Measurements from ENCODE around the gene FLAD1.
A peak's percentile ranks its signal among the peaks of the same experiment; 100 is the strongest.

Gene FLAD1

GRCh38 chr1:154952664-154953063 is 30.5 kb upstream of the FLAD1 start:
- no peak for DNase-seq

- no peak for DNase-seq
Observed at GRCh38 chr1:154953611-154954038, 29.5 kb upstream of the FLAD1 start.

GRCh38 chr1:154954541-154954940 is 28.6 kb upstream of the FLAD1 start:
- DNase-seq: peak; percentile 55

DNA sequence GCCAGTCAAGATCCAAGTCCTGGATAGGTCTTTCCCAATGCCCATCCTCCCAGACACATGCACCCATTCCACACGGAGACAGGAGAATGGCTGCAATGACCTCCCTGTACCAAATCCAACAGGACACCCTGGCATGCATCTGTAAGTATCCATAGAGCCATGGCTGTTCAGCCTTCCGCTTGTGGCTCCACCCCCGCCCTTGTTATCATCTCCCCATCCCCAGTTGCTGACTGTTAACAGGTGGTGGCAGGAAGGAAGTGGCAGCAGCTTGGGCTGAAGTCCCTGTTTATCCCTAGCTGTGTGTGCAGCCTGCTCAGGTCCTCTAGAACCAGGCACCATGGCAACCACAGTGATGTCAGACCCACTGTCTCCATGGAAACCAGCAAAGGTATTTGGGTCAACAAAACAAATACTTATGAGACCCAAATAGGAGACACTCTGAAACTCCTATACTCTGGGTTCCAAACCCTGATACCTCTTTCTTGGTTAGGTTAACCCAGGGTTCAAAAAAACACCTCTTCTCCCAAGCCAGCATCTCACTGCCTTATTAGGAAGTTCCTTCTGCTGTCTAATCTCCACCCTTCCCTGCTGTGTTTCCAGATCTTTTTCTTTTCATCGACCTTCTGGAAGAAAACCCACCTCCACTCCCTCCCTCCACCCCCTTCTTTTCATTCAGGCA is 28.0 kb upstream of the FLAD1 start:
- DNase-seq: peak; percentile 92

DNA sequence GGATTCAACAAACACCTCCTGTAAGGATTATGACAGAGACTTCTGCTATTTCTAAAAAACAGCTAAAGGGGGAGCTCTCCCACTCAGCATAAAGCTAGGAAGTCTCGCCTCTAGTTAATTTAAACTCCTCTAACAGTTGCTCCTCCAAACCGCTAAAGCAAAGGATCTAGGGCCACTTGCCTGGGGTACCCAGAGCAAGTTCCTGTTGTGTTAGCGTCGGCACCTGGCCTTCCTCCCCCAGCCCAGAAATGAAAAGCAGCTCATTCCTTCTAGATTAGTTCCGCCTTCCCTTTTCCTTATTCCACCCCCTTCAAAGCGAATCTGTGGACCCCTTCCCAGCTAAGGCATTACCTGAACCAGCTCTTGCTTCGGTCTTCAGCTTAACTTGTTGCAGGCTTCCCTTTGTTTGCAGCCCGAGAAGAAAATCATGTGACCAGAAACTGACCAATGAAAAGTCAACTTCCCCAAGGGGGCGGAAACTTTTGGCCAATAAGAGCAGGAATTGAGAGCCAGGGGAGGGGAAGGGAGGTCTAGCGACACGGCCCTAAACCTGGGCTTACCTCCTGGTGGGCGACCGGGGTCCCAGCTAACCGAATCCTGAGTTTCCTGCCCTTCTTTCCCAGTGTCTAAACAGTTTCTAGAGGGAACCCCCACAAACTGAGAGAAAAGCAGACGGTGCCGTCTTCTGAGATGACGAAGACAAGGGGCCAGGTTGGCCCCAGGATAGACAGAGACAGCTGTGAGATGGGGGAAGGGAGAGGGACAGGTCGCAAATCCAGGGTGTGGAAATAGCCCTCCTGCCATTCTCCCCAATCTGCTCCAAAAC is 27.2 kb upstream of the FLAD1 start, which contains the start of gene PBXIP1:
TSS of gene PBXIP1 (minus strand) at position 382 of the 826 bp plus-strand sequence. CDS start 2,378 bp downstream, outside the sequence.
- DNase-seq: peak; percentile 97

GRCh38 chr1:154956544-154956941 is 26.6 kb upstream of the FLAD1 start:
- DNase-seq: peak; percentile 82

GRCh38 chr1:154957091-154957657 is 26.0 kb upstream of the FLAD1 start:
- DNase-seq: no peak

DNA sequence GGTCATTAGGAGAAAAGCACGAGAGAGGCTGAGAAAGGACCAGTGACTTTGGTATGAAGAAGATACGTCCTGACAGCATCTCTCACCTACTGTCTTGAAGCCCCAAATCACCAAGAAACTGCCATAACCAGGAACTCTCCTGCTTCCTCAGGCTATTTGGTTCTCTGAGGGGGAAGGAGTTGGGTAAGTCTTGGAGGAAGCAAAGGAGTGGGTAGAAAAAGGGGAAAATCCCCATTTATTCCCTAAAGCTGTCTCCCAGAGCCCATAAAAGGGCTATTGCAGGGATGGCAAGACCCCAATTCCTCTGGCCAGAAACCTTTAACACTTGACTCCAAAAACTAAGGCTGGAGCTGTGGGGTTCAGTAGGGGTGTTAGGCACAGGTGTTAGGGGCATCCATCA is 25.1 kb upstream of the FLAD1 start:
- DNase-seq: no peak

- no peak for DNase-seq
Observed at GRCh38 chr1:154958681-154959425, 24.3 kb upstream of the FLAD1 start.

GRCh38 chr1:154959426-154959780 is 23.7 kb upstream of the FLAD1 start:
- DNase-seq: no peak

DNA sequence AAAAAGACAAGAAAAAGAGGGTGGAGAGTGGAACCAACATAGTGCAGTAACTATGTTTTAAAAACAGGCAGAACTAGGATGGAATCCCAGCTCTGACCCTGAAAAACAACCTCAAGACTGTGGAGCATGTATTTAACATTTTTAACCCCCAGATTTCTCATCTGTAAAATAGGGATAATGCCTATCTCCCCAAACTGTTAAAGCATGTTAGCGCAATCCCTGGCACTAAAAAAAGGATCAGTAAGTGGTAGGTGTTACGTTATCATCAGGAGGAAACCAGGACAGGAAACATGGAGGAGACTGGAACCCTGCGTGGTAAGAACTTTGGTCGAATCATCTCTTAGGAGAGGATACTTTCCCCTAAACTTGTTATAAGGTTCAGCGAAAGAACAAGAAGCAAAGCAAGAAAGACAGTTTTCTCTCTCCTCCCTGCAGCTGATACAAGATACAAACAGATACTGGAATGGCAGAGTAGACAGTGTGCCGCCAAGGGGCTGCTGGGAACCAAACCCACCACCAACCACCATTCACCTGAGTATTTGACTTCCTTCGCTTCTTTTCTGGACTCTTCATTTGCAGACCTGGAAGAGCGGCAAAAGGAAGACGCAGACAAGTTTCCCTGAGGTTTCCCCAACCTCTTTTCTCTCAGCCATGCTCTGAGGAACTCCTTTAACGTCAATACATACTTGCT is 22.6 kb upstream of the FLAD1 start:
- no peak for DNase-seq

GRCh38 chr1:154961207-154962155 is 21.7 kb upstream of the FLAD1 start, which contains the start of gene PYGO2:
Gene PYGO2 (minus strand): TSS chr1:154961782. CDS start chr1:154961576, 206 bp downstream.
- peak; percentile 89 for DNase-seq

DNA sequence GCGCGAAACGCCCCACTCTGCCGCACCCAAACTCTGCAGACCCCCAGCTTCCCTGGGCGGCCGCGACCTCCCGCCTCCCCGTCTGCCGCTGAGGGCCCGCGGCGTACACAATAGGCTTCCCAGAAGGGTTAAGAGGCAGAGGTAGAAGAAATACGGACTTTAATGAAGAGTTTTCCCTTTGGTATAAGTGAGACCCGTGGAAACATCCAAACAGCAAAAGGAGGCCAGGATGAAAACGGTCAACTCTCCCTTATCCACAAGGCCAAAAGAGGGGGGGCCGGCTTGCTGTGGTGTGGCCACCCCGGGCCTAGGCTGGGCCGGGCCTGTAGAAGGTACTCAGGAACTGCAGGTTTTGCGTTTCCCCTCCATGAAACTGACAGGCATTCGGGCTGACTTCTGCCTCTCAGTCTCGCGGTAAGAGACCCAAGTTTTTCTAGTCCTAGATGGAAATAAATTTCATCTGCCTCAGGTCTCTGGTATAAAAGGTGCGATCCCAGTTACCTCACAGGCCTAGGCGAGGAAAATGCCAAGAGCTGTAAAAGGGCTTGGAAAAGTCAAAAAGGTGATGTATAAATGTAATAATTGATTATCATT is 20.9 kb upstream of the FLAD1 start:
- peak; percentile 65 for DNase-seq

DNA sequence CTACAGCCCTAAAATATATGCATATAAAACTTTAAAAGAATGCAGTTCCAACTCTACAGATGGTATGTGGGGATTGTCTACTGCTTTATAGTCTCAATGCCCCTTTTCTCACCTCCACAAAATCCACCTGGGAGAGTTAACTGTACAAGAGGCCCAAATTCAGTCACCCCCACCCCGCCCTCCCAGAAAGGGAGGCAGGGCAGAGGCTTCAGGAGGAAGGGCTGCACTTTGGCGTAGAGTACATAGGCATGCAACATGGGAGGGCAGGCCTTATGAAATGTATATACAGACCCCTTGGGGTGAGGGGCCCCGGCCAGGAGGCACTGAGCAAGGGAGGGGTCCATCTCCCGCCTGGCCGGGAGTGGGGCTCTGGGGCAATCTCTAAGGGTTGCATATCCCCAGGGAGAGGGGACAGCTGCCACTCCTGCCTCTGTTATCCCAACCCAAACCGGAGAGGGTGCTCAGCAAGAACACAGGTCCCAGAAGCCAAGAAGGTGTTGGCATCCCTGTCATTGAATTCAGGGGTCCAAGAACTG is 20.3 kb upstream of the FLAD1 start:
- no peak for DNase-seq

DNA sequence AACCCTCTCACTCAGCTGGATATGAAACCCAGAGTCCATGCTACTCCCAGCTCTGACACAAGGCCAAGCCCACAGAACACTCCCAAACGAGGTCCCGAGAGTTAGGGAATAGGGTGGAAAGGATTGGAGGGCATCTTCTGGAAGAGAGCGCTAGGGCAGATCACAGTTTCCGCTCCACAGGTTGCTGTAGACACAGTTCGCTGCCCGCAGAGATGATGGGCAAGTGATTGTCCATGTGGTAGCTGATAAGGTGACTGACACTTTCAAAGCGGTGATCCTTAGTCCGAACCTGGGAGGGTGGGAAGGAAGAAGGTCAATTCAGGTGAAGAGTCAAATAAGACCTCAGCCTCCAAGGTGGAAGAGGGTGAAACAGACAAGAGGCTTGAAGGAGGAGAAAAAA is 19.5 kb upstream of the FLAD1 start:
- no peak for DNase-seq

DNA sequence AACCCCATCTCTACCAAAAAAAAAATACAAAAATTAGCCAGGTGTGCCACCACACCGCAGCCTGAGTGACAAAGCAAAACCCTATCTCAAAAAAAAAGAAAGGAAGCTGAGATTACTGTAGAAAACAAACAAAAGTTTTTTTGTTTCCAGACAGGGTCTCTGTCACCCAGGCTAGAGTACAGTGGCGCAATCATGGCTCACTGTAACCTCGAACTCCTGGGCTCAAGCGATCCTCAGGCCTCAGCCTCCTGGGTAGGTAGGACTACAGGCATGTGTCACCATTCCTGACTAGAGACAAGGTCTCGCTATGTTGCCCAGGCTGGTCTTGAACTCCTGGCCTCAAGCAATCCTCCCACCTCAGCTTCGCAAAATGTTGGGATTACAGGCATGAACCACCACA is 18.8 kb upstream of the FLAD1 start:
- DNase-seq: no peak

GRCh38 chr1:154966111-154966510 is 17.0 kb upstream of the FLAD1 start:
- no peak for DNase-seq

GRCh38 chr1:154967331-154967950 is 15.7 kb upstream of the FLAD1 start:
- no peak for DNase-seq

DNA sequence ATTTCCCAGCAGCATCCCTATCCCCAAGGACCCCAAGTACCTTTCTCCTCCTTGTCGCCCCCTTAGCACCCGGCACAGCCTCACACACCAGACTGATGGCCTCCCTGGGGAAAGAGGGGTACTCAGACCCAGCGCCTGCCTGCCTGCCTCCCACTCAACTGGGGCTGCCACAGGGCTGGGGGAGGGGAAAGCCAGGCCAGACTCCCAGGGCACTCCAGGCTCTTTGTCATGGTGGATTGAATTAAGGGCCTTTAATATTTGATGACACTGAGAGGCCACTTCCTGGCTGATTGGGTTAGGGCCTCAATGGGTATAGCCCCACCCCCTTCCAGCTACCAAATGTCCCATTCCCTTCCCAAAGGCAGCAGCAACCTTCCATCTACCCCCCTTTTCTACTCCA is 14.4 kb upstream of the FLAD1 start:
- no peak for DNase-seq

DNA sequence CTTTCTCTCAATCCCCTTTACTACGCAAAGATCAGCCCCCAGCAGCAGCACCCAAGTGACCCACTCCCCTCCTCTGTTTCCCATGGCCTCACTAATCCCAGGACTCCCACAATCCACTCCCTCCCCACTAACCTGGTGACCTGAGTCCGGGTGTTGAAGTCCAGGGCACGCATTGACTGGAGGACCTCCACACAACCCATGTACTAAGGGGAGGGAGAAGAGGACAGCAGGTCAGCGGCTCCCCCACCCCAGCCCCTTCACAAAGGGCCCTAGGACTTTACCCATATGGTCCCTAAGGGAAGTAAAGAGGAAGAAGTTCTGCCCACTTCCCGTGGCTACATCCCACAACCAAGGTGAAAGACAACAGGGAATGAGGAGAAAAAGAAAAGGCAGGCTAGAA is 13.9 kb upstream of the FLAD1 start:
- no peak for DNase-seq
